ENCODE results near the gene DUOX2.
"Not testable (repeated sequence)": the region's sequence is repeated elsewhere in the genome, so short reads cannot be mapped to it uniquely, and the experiment has no call there.

The DUOX2 gene

GRCh38 chr15:45097466-45097865 lies 16.5 kb downstream of the DUOX2 start:
- no peak for DNase-seq

GRCh38 chr15:45095661-45096060 lies 18.3 kb downstream of the DUOX2 start:
- no peak for DNase-seq

GRCh38 chr15:45094358-45094730 lies 19.6 kb downstream of the DUOX2 start:
- DNase-seq = no peak

- DNase-seq = no peak
Measured at GRCh38 chr15:45093622-45094357, 20.2 kb downstream of the DUOX2 start.

- no peak for DNase-seq
Measured at GRCh38 chr15:45093013-45093412, 21.0 kb downstream of the DUOX2 start.

- no peak for DNase-seq
Measured at GRCh38 chr15:45091576-45091975, 22.4 kb downstream of the DUOX2 start.

- DNase-seq = no peak
Measured at GRCh38 chr15:45091161-45091560, 22.8 kb downstream of the DUOX2 start.

- no peak for DNase-seq
Measured at GRCh38 chr15:45089712-45090373, 24.1 kb downstream of the DUOX2 start.

- DNase-seq = no peak
Measured at GRCh38 chr15:45088801-45089711, 24.9 kb downstream of the DUOX2 start.

GRCh38 chr15:45087513-45087912 lies 26.5 kb downstream of the DUOX2 start:
- DNase-seq = peak; percentile 15

GRCh38 chr15:45084163-45084562 lies 29.8 kb downstream of the DUOX2 start:
- no peak for DNase-seq

- no peak for DNase-seq
Measured at GRCh38 chr15:45083223-45083622, 30.7 kb downstream of the DUOX2 start.

- DNase-seq = not testable (repeated sequence)
Measured at GRCh38 chr15:45082412-45082811, 31.6 kb downstream of the DUOX2 start.

- not testable (repeated sequence) for DNase-seq
Measured at GRCh38 chr15:45080593-45080992, 33.4 kb downstream of the DUOX2 start.

- not testable (repeated sequence) for DNase-seq
Measured at GRCh38 chr15:45079628-45080246, 34.2 kb downstream of the DUOX2 start.

- DNase-seq = not testable (repeated sequence)
Measured at GRCh38 chr15:45079201-45079600, 34.8 kb downstream of the DUOX2 start.

GRCh38 chr15:45077391-45077790 lies 36.6 kb downstream of the DUOX2 start:
- not testable (repeated sequence) for DNase-seq

GRCh38 chr15:45075440-45076320 lies 38.3 kb downstream of the DUOX2 start:
- DNase-seq = not testable (repeated sequence)

GRCh38 chr15:45073602-45074001 lies 40.4 kb downstream of the DUOX2 start:
- DNase-seq = not testable (repeated sequence)

GRCh38 chr15:45069942-45070360 lies 44.0 kb downstream of the DUOX2 start:
- DNase-seq = not testable (repeated sequence)

GRCh38 chr15:45064386-45064785 lies 49.6 kb downstream of the DUOX2 start:
- DNase-seq = no peak

GRCh38 chr15:45062301-45062700 lies 51.7 kb downstream of the DUOX2 start:
- not testable (repeated sequence) for DNase-seq
